Measurements from ENCODE around the gene RABGAP1L.

RABGAP1L gene

GRCh38 chr1:174967845-174968705 lies 808.8 kb downstream of the RABGAP1L start:
- DNase-seq (ENCODE audit: low read depth): no peak

- DNase-seq (ENCODE audit: low read depth): no peak
Observed at GRCh38 chr1:174968750-174969244, 809.5 kb downstream of the RABGAP1L start.

GRCh38 chr1:174969977-174970376 lies 810.7 kb downstream of the RABGAP1L start:
- DNase-seq (ENCODE audit: low read depth): no peak

GRCh38 chr1:174971466-174971865 lies 812.1 kb downstream of the RABGAP1L start:
- no peak for DNase-seq (ENCODE audit: low read depth)

GRCh38 chr1:174971902-174972301 lies 812.6 kb downstream of the RABGAP1L start:
- no peak for DNase-seq (ENCODE audit: low read depth)

- no peak for DNase-seq (ENCODE audit: low read depth)
Observed at GRCh38 chr1:174974711-174975119, 815.4 kb downstream of the RABGAP1L start.

DNA sequence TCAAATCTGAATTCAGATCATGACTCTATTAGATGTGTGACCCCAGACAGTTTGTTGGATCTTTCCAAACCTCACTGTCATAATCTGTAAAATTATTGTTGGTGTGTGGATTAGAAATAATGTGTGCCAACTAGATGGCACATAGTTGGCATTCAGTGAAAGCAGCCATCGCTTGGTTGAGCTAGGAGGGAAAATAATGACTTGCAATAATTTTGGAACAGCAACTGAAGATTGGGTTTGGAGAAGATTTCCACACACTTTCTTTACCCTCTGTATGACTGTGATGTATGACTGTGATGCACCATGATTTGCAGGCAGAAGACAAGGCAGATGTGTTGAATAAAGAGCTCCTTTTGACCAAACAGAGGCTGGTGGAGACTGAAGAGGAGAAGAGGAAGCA lies 816.4 kb downstream of the RABGAP1L start:
- no peak for DNase-seq (ENCODE audit: low read depth)

DNA sequence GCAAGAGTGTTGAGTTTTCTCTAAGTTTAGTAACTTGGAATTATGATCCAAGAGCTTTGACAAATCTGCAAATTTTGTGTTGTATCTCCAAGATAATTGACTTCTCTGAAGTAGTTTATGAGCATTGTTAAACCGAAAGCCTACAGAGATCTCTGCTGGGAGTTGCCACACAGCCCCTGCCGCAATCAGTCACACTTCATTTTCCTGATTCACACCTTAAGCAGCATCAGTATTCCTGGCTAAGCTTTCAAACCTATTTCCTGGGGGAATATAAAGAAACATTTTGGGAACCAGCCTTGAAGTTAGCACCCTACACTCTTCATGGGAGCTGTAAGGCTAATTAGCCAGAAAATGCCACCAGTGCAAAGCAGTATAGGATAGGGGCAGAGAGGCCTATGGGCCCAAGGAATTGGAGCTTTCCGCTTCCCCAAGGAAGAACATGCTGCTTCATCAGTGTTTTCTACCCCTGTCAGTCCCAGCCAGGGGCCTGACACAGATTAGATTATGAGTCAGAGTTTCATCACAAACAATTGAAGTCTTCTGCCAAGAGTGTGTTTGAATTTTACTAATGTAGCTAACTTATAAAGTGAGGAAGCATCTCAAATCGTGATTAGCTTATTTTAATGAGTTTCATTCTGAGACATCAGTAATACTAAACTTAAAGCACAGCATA lies 817.3 kb downstream of the RABGAP1L start:
- DNase-seq (ENCODE audit: low read depth): no peak

DNA sequence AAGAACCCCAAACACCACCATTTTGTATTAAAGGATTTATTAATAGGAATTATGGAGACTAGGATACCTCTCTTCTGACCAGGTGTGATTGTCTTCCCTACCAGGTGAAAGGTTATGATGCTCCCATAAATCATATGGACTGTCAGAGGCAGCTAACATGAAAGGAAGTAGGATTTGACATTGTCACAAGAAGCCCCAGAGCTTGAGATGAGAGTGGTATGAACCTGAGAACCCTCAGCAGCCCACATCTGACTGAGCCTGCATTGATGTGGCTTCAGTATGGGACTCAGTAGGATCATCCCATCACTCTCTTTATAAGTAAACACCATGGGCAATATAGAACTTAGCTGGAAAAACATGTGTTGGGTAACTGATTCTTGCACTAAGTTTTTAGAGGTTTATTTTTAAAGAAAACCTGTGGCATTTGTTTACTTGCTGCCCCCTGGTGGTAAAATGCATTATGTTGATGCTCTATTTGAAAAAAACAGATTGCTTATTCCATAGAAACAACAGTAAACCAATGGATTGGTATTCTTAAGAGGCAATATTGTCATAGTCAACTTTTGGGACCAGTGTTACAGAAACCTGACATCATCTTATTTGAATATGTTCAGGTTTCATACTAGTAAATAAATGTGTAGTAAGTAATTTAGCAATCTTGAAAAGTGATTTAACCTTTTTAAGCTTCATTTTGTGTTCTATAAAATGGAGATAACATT lies 823.8 kb downstream of the RABGAP1L start:
- DNase-seq (ENCODE audit: low read depth): peak; percentile 20

- DNase-seq (ENCODE audit: low read depth): no peak
Observed at GRCh38 chr1:174984952-174985351, 825.6 kb downstream of the RABGAP1L start.

DNA sequence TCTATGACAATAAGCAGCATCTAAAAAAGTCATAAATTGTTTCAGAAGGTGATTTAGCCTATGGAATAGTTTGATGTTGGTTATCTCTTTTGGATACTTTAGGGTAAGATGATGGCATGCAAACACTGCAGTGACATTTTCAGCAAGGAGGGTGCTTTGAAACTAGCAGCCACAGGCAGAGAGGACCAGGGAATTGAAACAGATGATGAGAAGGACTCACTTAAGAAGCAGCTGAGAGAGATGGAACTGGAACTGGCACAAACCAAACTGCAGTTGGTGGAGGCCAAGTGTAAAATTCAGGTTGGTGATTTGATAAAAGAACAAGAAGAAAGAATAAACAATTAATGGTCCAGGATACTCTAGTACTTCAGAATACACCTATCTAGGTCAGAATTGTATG lies 829.2 kb downstream of the RABGAP1L start:
- DNase-seq (ENCODE audit: low read depth): no peak

GRCh38 chr1:174988986-174989385 lies 829.7 kb downstream of the RABGAP1L start:
- no peak for DNase-seq (ENCODE audit: low read depth)

DNA sequence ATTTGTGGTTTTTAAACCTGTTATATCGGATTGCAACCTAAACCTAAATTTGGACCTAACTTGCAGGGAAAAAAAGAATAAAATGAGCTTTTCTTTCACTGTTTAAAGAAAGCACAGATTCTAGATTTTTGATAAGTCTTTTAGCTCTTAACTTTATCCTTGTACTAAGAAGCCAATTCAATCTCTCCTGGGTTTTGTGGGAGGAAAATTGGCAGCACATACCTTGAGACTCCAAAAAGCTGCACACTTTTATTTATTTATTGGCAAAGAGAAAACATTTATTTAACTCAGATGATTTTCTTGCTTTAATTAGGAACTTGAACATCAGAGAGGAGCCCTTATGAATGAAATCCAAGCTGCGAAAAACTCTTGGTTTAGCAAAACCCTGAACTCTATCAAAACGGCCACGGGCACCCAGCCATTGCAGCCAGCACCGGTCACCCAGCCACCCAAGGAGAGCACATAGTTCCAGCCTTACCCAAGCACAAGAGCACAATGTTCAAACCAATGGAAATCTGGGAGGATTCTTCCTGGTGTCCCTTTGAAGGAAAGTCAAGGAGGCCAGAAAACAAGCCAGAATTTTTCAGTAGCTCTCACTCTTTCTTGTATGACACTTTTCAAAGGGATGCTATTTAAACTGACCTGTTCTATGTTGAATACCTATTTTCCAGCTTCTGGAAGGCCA lies 830.4 kb downstream of the RABGAP1L start:
- DNase-seq (ENCODE audit: low read depth): no peak

GRCh38 chr1:174990382-174990999 lies 831.2 kb downstream of the RABGAP1L start:
- DNase-seq (ENCODE audit: low read depth): no peak

DNA sequence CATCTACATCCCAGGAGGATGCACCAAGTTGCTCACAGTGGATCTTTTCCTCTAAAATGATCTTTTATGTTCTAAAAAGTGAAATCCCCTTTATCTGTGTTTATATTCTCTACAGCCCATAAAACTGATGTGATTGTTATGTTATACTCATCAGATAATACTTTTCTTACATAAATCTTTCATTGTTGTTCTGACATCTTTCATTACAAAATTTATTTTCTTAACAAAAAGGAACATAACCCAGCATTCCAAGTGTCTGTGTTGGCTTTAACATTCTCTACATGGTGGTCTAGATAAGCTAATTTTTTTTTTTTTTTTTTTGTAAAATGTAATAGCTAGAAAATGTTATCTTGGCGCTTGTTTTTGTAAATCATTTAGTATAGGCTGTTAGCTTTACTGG lies 832.2 kb downstream of the RABGAP1L start:
- no peak for DNase-seq (ENCODE audit: low read depth)

GRCh38 chr1:174995121-174995520 lies 835.8 kb downstream of the RABGAP1L start:
- DNase-seq (ENCODE audit: low read depth): no peak

GRCh38 chr1:174995916-174996315 lies 836.6 kb downstream of the RABGAP1L start:
- DNase-seq (ENCODE audit: low read depth): no peak

DNA sequence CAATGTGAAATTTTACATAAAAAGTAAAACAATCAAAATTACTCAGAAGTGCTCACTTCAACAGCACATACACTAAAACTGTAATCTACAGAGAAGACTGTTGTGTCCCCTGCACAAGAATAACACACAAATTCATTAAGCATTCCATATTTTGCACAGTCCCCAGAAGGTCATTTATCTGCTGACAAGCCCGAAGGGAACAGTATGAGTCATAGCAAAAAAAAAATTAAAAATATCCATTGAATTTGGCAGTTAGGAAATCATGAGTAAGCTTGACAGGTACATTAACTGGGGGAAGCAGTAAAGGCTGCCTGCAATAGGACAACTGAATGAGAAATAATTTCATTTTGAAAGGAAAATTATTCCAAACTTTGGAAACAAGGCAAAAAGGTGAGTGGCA lies 837.2 kb downstream of the RABGAP1L start:
- no peak for DNase-seq (ENCODE audit: low read depth)

- DNase-seq (ENCODE audit: low read depth): no peak
Observed at GRCh38 chr1:174997041-174997440, 837.7 kb downstream of the RABGAP1L start.

DNA sequence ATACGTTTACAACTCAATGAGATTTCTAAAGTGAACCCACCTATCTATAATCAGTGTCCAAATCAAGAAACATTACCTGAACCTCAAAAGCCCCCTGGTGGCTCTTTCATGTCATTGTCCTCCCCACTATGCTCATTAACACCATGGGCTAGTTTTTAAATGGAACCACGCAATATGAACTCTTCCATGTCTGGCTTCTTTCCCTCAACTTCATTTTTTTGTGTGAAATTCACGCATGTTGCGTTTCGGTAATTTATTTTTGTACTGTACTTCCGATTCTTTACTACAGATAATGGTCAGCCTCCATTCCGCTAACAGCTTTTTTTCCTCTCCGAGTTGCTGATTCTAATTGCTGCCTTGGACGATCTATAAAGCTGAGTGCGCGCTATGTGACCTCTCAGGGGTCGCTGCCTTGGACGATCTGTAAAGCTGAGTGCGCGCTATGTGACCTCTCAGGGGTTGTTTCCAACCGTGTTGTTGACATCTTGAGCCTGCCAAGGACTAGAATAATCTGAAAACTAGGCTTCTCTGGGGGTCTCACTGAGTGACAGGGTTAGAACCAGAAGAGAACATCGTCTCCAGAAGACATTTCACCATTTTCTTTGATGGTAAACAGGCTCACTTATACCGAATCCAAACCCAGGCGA lies 839.4 kb downstream of the RABGAP1L start:
- peak; percentile 23 for DNase-seq (ENCODE audit: low read depth)
